Suprapubic skin (tissue), 4 donors: ENCODE results near the gene MRRF.

Experiments
- POLR2A ChIP-seq, 2 donors: fragments of 450-650 bp; IDR thresholded peaks; one replicate each; pipeline ENCODE4 v1.6.1; 2017; ENCODE audit warnings: antibody characterized with exemption in 2 of 2, mild to moderate bottlenecking in 2 of 2, moderate library complexity in 2 of 2
- POLR2AphosphoS5 ChIP-seq, 3 donors: sonication (generic); formaldehyde crosslinking; IDR thresholded peaks; one replicate each; pipeline ENCODE4 v1.6.1; 2017; ENCODE audit warnings: antibody characterized with exemption in 3 of 3
- TF ChIP-seq, protein P1 (sequence below), 2 donors: fragments of 200-600 bp in 1 of 2; fragments of 450-650 bp in 1 of 2; sonication (generic) in 1 of 2; IDR thresholded peaks; one replicate each; pipeline ENCODE4 v1.5.1; 2016 to 2019; ENCODE audit warnings: antibody characterized with exemption in 2 of 2, mild to moderate bottlenecking in 1 of 2, moderate library complexity in 1 of 2

DNA sequence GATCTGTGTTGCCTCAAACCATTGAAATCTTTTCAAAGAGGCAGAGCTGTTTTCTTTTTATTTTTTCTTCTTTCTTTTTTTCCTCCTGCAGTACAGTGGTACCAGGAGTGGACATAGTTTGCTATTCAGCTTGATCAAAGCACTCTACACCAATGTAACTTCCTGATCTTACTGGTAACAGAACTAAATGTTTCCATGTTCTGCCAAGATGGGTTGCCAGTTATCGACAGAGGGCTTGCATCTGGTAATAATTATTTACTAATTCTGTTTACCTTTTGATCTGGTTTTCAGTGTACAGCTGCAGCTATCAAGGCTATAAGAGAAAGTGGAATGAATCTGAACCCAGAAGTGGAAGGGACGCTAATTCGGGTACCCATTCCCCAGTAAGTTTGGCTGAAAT, 26.8 kb downstream of the MRRF start:
- TF ChIP-seq POLR2A (IDR thresholded peaks at IDR 0.05) (no peak), POLR2AphosphoS5 (IDR thresholded peaks at IDR 0.05) (no peak)
- TF ChIP-seq, protein P1, sequence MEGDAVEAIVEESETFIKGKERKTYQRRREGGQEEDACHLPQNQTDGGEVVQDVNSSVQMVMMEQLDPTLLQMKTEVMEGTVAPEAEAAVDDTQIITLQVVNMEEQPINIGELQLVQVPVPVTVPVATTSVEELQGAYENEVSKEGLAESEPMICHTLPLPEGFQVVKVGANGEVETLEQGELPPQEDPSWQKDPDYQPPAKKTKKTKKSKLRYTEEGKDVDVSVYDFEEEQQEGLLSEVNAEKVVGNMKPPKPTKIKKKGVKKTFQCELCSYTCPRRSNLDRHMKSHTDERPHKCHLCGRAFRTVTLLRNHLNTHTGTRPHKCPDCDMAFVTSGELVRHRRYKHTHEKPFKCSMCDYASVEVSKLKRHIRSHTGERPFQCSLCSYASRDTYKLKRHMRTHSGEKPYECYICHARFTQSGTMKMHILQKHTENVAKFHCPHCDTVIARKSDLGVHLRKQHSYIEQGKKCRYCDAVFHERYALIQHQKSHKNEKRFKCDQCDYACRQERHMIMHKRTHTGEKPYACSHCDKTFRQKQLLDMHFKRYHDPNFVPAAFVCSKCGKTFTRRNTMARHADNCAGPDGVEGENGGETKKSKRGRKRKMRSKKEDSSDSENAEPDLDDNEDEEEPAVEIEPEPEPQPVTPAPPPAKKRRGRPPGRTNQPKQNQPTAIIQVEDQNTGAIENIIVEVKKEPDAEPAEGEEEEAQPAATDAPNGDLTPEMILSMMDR (IDR thresholded peaks at IDR 0.05), result no peak
